ENCODE results near the gene DAB2IP. TPM values are rescaled to one million over a fixed set of nuclear protein-coding genes. Genes with fewer than 3 reads are reported as not detected.

DAB2IP gene
- total and polyA plus RNA-seq, 8 donors: 17.5 to 303 (median 45.6) TPM

DNA sequence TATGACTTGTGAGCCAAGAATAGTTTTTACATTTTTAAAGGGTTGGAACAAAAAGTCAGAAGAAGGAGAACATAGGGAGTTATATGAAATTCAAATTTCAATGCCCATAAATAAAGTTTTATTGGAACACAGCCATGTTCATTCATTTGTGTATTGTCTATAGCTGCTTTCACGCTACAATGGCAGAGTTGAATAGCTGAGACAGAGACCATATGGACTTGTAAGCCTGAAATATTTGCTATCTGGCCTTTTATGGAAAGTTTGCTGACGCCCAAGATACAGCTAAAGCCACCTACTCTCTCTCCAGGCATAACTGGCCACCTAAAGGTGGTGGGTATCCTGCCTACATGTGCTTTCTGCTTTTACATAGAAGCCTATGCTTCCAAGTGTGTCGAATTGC is 10.9 kb downstream of the DAB2IP start:
- H3K4me3 ChIP-seq: no peak overlapping the region
- H3K27me3 ChIP-seq: no peaks in the 10 kb centered on the region
- peaks cover 10 to 70% (median 34%) of the 10 kb centered on the region in 4 donors for H3K4me1 ChIP-seq
- H3K27ac ChIP-seq: peak overlapping the region in 3 of 5 donors; percentile 32 to 44 (median 39)
- 52 to 63% (median 58%) methylated on average over 3 of the region's 3 CpGs for WGBS, 5 donors
- TF ChIP-seq POLR2AphosphoS5 (IDR thresholded peaks at IDR 0.05): no peak
- no peak for TF ChIP-seq POLR2A (IDR thresholded peaks at IDR 0.05)
- TF ChIP-seq EP300 (IDR thresholded peaks at IDR 0.05): no peak
- TF ChIP-seq, protein P1, sequence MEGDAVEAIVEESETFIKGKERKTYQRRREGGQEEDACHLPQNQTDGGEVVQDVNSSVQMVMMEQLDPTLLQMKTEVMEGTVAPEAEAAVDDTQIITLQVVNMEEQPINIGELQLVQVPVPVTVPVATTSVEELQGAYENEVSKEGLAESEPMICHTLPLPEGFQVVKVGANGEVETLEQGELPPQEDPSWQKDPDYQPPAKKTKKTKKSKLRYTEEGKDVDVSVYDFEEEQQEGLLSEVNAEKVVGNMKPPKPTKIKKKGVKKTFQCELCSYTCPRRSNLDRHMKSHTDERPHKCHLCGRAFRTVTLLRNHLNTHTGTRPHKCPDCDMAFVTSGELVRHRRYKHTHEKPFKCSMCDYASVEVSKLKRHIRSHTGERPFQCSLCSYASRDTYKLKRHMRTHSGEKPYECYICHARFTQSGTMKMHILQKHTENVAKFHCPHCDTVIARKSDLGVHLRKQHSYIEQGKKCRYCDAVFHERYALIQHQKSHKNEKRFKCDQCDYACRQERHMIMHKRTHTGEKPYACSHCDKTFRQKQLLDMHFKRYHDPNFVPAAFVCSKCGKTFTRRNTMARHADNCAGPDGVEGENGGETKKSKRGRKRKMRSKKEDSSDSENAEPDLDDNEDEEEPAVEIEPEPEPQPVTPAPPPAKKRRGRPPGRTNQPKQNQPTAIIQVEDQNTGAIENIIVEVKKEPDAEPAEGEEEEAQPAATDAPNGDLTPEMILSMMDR (IDR thresholded peaks at IDR 0.05): no peak
- DNase-seq: no peak
- H3K9me3 ChIP-seq: no peaks in the 10 kb centered on the region
- H3K36me3 ChIP-seq: no peaks in the 10 kb centered on the region
- intact Hi-C loops (cut with DNase I; ENCODE audit: low total_unique reads): no loop called here

DNA sequence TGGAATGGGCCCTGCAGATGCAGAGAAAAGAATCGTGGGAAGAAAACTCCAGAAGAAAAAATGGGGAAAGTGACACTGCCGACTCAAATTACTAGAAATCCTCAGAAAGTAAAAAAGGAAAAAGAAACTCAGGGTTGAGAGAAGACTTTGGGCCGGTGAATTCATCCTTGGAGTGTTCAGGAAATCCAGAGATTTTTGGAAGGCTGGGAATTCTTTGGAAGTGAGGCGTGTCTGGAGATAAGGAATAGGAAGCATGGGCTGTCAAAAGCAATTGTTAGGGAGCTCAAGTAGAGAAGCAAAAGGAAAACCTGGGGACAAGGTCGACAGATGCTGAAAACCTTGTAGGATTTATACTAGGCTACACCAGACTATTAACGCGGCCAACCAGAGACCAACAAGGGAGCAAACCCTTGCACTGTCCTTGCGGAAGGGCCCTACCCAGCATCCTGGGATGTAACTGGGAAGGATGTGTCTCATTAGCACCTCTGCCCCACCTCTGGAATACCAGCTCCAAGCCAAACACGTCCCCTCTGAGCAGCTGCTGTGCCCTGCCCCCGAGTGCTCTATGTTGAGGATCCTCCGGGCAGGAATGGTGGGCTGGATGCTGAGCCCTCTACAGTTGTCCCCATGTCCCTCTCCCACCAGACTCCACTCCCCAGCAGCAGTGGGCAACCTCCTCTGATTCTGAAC is 11.6 kb downstream of the DAB2IP start:
- TF ChIP-seq, protein P1 (IDR thresholded peaks at IDR 0.05): no peak
- TF ChIP-seq EP300 (IDR thresholded peaks at IDR 0.05) (no peak), POLR2AphosphoS5 (IDR thresholded peaks at IDR 0.05) (no peak)
- intact Hi-C loops (cut with DNase I; ENCODE audit: low total_unique reads): no loop called here
- no peaks in the 10 kb centered on the region for H3K27me3 ChIP-seq
- 59 to 70% (median 64%) methylated on average over 11 of the region's 11 CpGs for WGBS, 5 donors
- peaks cover 10 to 69% (median 30%) of the 10 kb centered on the region in 4 donors for H3K4me1 ChIP-seq
- no peaks in the 10 kb centered on the region for H3K9me3 ChIP-seq
- no peaks in the 10 kb centered on the region for H3K36me3 ChIP-seq
- H3K4me3 ChIP-seq: no peak overlapping the region
- H3K27ac ChIP-seq: peak overlapping the region in 3 of 5 donors; percentile 32 to 44 (median 39)
- no peak for DNase-seq

DNA sequence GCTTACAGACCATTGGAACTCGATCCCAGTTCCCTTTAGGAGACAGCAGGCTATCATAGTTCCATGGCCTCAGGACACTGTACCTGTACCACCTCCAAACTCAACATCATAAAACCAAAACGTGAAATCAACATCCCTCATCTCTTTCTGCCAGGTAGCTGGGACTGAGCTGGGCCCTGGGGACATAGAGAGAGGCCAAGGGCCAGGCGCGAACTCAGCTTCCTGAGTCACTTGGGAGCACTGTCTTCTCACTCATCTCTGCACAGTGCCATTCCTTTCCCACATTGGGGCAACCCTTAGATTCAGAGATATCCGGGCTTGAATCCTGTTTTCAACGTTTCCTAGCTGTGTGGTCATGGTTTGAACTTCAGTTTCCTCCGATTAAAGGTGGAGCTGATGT is 12.2 kb downstream of the DAB2IP start:
- 83 to 88% (median 83%) methylated on average over 7 of the region's 7 CpGs for WGBS, 5 donors
- Histone ChIP-seq H3K9me3 (no peaks in the 10 kb centered on the region), H3K4me1 (peaks cover 7 to 69% (median 26%) of the 10 kb centered on the region in 4 donors), H3K36me3 (no peaks in the 10 kb centered on the region), H3K27me3 (no peaks in the 10 kb centered on the region), H3K27ac (peak overlapping the region in 3 of 5 donors; percentile 32 to 44 (median 39)), H3K4me3 (no peak overlapping the region)
- TF ChIP-seq POLR2AphosphoS5 (IDR thresholded peaks at IDR 0.05): no peak
- TF ChIP-seq POLR2A (IDR thresholded peaks at IDR 0.05): no peak
- TF ChIP-seq EP300 (IDR thresholded peaks at IDR 0.05): no peak
- TF ChIP-seq, protein P1 (IDR thresholded peaks at IDR 0.05): no peak
- intact Hi-C loops (cut with DNase I; ENCODE audit: low total_unique reads): no loop called here
- no peak for DNase-seq

DNA sequence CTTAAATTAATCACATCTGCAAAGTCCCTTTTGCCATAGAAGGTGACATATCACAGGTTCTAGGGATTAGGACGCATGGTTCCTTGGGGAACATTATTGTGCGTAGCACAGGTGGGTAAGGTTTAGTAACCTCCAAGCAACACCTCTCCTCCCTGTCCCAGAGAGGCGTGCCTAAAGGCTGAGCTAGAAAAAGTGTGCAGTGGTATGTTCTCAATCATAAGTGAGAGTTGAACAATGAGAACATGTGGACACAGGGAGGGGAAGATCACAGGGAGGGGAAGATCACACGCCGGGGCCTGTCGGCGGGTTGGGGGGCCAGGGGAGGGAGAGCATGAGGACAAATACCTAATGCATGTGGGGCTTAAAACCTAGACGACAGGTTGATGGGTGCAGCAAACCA is 14.9 kb downstream of the DAB2IP start:
- WGBS, 5 donors: 43 to 58% (median 46%) methylated on average over 8 of the region's 8 CpGs
- H3K27ac ChIP-seq: peak overlapping the region in 4 of 5 donors; percentile 5 to 66 (median 56)

More for the DNA sequence above, 14.9 kb downstream of the DAB2IP start:
- Histone ChIP-seq H3K27me3 (no peaks in the 10 kb centered on the region), H3K36me3 (no peaks in the 10 kb centered on the region), H3K4me3 (no peak overlapping the region), H3K4me1 (peaks cover 0 to 46% (median 20%) of the 10 kb centered on the region in 4 donors), H3K9me3 (no peaks in the 10 kb centered on the region)
- TF ChIP-seq POLR2AphosphoS5 (IDR thresholded peaks at IDR 0.05) (no peak), EP300 (IDR thresholded peaks at IDR 0.05) (no peak), POLR2A (IDR thresholded peaks at IDR 0.05) (no peak)
- TF ChIP-seq, protein P1 (IDR thresholded peaks at IDR 0.05): no peak
- peak in 1 of 2 donors; percentile 61 for DNase-seq
- intact Hi-C loops (cut with DNase I; ENCODE audit: low total_unique reads): no loop called here

Measured in stomach (tissue), 9 donors.